ENCODE data around the gene ANKMY2.

The ANKMY2 gene

DNA sequence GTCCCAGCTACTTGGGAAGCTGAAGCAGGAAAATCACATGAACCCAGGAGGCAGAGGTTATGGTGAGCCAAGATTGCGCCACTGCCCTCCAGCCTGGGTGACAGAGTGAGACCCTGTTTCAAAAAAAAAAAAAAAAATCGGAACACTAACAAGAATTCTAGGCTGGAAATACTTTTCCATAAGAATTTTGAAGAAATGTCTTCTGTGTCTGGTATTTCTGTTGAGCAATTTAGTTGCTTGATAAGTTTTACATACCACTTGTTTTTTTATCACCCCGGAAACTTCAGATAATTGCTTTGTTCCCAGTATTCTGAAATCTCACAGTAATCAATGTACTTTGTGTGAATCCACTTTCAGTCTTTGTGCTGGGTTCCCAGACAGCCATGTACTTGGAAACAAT is 26.3 kb upstream of the ANKMY2 start:
- no peaks in the 10 kb centered on the region for H3K27me3 ChIP-seq (ENCODE audit: control insufficient read depth, low read length)
- no peaks in the 10 kb centered on the region; the same call in 1 of the 2 replicates for H3F3A ChIP-seq (ENCODE audit: control insufficient read depth, insufficient read depth)
- peaks cover 63% of the 10 kb centered on the region for H3K79me2 ChIP-seq (ENCODE audit: control insufficient read depth, low read length)
- H3K27ac ChIP-seq (ENCODE audit: low read depth, low read length): no peak overlapping the region
- peaks cover 76% of the 10 kb centered on the region for H3K36me3 ChIP-seq (ENCODE audit: control insufficient read depth, low read length)
- no peak for TF ChIP-seq EZH2phosphoT487 (IDR thresholded peaks at IDR 0.05; ENCODE audit: borderline replicate concordance, low read length)
- TF ChIP-seq, protein P1, sequence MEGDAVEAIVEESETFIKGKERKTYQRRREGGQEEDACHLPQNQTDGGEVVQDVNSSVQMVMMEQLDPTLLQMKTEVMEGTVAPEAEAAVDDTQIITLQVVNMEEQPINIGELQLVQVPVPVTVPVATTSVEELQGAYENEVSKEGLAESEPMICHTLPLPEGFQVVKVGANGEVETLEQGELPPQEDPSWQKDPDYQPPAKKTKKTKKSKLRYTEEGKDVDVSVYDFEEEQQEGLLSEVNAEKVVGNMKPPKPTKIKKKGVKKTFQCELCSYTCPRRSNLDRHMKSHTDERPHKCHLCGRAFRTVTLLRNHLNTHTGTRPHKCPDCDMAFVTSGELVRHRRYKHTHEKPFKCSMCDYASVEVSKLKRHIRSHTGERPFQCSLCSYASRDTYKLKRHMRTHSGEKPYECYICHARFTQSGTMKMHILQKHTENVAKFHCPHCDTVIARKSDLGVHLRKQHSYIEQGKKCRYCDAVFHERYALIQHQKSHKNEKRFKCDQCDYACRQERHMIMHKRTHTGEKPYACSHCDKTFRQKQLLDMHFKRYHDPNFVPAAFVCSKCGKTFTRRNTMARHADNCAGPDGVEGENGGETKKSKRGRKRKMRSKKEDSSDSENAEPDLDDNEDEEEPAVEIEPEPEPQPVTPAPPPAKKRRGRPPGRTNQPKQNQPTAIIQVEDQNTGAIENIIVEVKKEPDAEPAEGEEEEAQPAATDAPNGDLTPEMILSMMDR (IDR thresholded peaks at IDR 0.05; ENCODE audit: low read depth, low read length, poor library complexity, severe bottlenecking): no peak
- no peaks in the 10 kb centered on the region for H3K9me2 ChIP-seq (replicated peaks; ENCODE audit: control insufficient read depth, low read length)
- no peaks in the 10 kb centered on the region for H3K4me1 ChIP-seq (ENCODE audit: control insufficient read depth, low read length)
- H3K4me2 ChIP-seq (ENCODE audit: low read length): no peak overlapping the region
- no peaks in the 10 kb centered on the region for H4K20me1 ChIP-seq (ENCODE audit: control insufficient read depth, insufficient read depth, low read depth, low read length)
- H3K9me3 ChIP-seq (ENCODE audit: control insufficient read depth, insufficient read depth, low read length): no peaks in the 10 kb centered on the region
- no peak overlapping the region for H3K4me3 ChIP-seq (ENCODE audit: low read length)

- Histone ChIP-seq H3F3A (ENCODE audit: control insufficient read depth, insufficient read depth) (no peaks in the 10 kb centered on the region; the same call in 1 of the 2 replicates), H3K9me2 (replicated peaks; ENCODE audit: control insufficient read depth, low read length) (no peaks in the 10 kb centered on the region), H3K79me2 (ENCODE audit: control insufficient read depth, low read length) (peaks cover 63% of the 10 kb centered on the region), H4K20me1 (ENCODE audit: control insufficient read depth, insufficient read depth, low read depth, low read length) (no peaks in the 10 kb centered on the region), H3K4me1 (ENCODE audit: control insufficient read depth, low read length) (no peaks in the 10 kb centered on the region), H3K4me3 (ENCODE audit: low read length) (no peak overlapping the region), H3K9me3 (ENCODE audit: control insufficient read depth, insufficient read depth, low read length) (no peaks in the 10 kb centered on the region), H3K36me3 (ENCODE audit: control insufficient read depth, low read length) (peaks cover 71% of the 10 kb centered on the region), H3K4me2 (ENCODE audit: low read length) (no peak overlapping the region), H3K27ac (ENCODE audit: low read depth, low read length) (no peak overlapping the region), H3K27me3 (ENCODE audit: control insufficient read depth, low read length) (no peaks in the 10 kb centered on the region)
- TF ChIP-seq, protein P1 (IDR thresholded peaks at IDR 0.05; ENCODE audit: low read depth, low read length, poor library complexity, severe bottlenecking): no peak
- no peak for TF ChIP-seq EZH2phosphoT487 (IDR thresholded peaks at IDR 0.05; ENCODE audit: borderline replicate concordance, low read length)
Measured at GRCh38 chr7:16670731-16671344, 25.3 kb upstream of the ANKMY2 start.

DNA sequence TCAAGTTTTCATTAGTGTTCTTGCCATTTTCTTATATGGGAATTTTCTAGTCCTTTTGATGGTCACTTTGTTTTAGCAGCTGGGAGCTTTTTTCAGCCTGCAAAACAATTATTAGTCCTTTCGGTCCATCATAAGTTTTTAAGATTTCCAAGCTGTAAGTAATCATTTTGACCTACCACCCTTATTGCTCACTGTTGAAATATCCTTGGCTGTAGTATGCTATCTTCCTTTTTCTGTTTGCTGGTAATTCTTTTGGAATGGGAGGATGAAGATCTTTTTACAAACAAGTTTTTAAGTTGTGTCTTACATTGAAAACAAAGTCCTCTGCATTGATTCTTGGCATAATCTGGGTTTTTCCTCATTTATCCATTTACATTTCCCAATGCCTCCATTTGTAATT is 24.5 kb upstream of the ANKMY2 start:
- Histone ChIP-seq H3K9me2 (replicated peaks; ENCODE audit: control insufficient read depth, low read length) (no peaks in the 10 kb centered on the region), H3K79me2 (ENCODE audit: control insufficient read depth, low read length) (peaks cover 71% of the 10 kb centered on the region), H3K9me3 (ENCODE audit: control insufficient read depth, insufficient read depth, low read length) (no peaks in the 10 kb centered on the region), H3K4me2 (ENCODE audit: low read length) (no peak overlapping the region), H3K27me3 (ENCODE audit: control insufficient read depth, low read length) (no peaks in the 10 kb centered on the region), H4K20me1 (ENCODE audit: control insufficient read depth, insufficient read depth, low read depth, low read length) (no peaks in the 10 kb centered on the region), H3F3A (ENCODE audit: control insufficient read depth, insufficient read depth) (no peaks in the 10 kb centered on the region; the same call in 1 of the 2 replicates), H3K4me1 (ENCODE audit: control insufficient read depth, low read length) (no peaks in the 10 kb centered on the region), H3K4me3 (ENCODE audit: low read length) (no peak overlapping the region), H3K27ac (ENCODE audit: low read depth, low read length) (no peak overlapping the region), H3K36me3 (ENCODE audit: control insufficient read depth, low read length) (peaks cover 71% of the 10 kb centered on the region)
- no peak for TF ChIP-seq EZH2phosphoT487 (IDR thresholded peaks at IDR 0.05; ENCODE audit: borderline replicate concordance, low read length)
- TF ChIP-seq, protein P1 (IDR thresholded peaks at IDR 0.05; ENCODE audit: low read depth, low read length, poor library complexity, severe bottlenecking): no peak

All from DOHH2 (cell line).